Ovary (tissue), 3 donors: ENCODE measurements around the gene PARD3.

Experiments used
- CTCF ChIP-seq, 3 donors: fragments of 450-650 bp in 2 of 3; fragments of 200-600 bp in 1 of 3; IDR thresholded peaks; one replicate each; pipeline versions ENCODE4 v1.5.1 to v1.8.0; 2016 to 2022; ENCODE audit warnings: antibody characterized with exemption in 3 of 3, mild to moderate bottlenecking in 1 of 3
- POLR2A ChIP-seq: fragments of 450-650 bp; IDR thresholded peaks from one replicate; pipeline ENCODE4 v1.6.1; 2017; ENCODE audit warnings: antibody characterized with exemption, mild to moderate bottlenecking, moderate library complexity
- donor health status: DM: no; HTN: no; CAD: no.

GRCh38 chr10:34590793-34591192 lies 224.3 kb downstream of the PARD3 start:
- TF ChIP-seq CTCF (IDR thresholded peaks at IDR 0.05) (no peak), POLR2A (no peak)
